K562 (cell line): ENCODE results near the gene MMEL1. TPM values are rescaled to one million over a fixed set of nuclear protein-coding genes. Genes with fewer than 3 reads are reported as not detected.

Experiments
- CCNT2 ChIP-seq: IDR thresholded peaks from 2 replicates; pipeline ENCODE4 v1.6.1; 2011; ENCODE audit warnings: borderline replicate concordance, low read depth, mild to moderate bottlenecking, moderate library complexity, mixed read lengths, low read length; ENCODE audit not compliant: insufficient read length; ENCODE audit errors: extremely low read depth
- CHD1 ChIP-seq: fragments of 200-600 bp; sonication (generic); IDR thresholded peaks from one replicate; pipeline ENCODE4 v1.6.1; 2012; ENCODE audit warnings: mild to moderate bottlenecking, moderate library complexity, low read length, inconsistent platforms
- NR3C1 ChIP-seq: sonication (generic); formaldehyde crosslinking; IDR thresholded peaks from 2 replicates; pipeline ENCODE4 v1.8.1; 2022; ENCODE audit warnings: missing genetic modification reagents
- SMAD4 ChIP-seq: fragments of 250-450 bp; sonication (Bioruptor Pico); conservative IDR thresholded peaks from 2 replicates; pipeline ENCODE4 v1.8.0; 2021; ENCODE audit warnings: inconsistent platforms, mild to moderate bottlenecking, moderate library complexity
- ZNF197 ChIP-seq: fragments of 200-800 bp; sonication (Bioruptor generic); IDR thresholded peaks from 2 replicates; pipeline ENCODE4 v1.6.1; 2016; ENCODE audit warnings: low read depth, missing genetic modification characterization, missing compliant biosample characterization
- polyA plus RNA-seq, 8 experiments: library from polyadenylated mRNA; depleted of rRNA in 4 of 8; stranded (reverse) in 5 of 8; unstranded in 3 of 8; fragments of >200 nt; fragmentation: Nextera tagmentation in 2 of 8; fragmentation: Illumina TruSeq in 1 of 8; extraction: Ambion mirVana in 2 of 8; extraction: Trizol in 1 of 8; gene quantifications; 2 replicates each; pipeline versions ENCODE4 v1.2.1 to v1.2.3, GENCODE V29; 2011 to 2014; ENCODE audit warnings: inconsistent platforms in 1 of 8, missing spikeins in 1 of 8
- total RNA-seq, 7 experiments: library from RNA; depleted of rRNA in 6 of 7; stranded (reverse); fragments of >200 nt in 6 of 7; fragmentation: Illumina TruSeq in 2 of 7; extraction: Trizol in 2 of 7; gene quantifications; 2 replicates each; pipeline versions ENCODE4 v1.2.1 to v1.2.3, GENCODE V29; 2011 to 2021; ENCODE audit warnings: low replicate concordance in 1 of 7
- TF ChIP-seq, protein P1 (sequence below), 2 experiments: fragments of 450-650 bp; formaldehyde crosslinking in 1 of 2; IDR thresholded peaks; 2 replicates each; pipeline versions ENCODE4 v1.4.0 to v1.6.1; 2014 to 2020; ENCODE audit warnings: mild to moderate bottlenecking in 2 of 2, borderline replicate concordance in 1 of 2, low read depth in 1 of 2
- TF ChIP-seq, protein P2 (sequence below), 2 experiments: fragments of 150-350 bp in 1 of 2; IDR thresholded peaks; 2 replicates each; pipeline ENCODE4 v1.6.1; 2012 to 2016; ENCODE audit warnings: low read depth in 2 of 2, low read length in 2 of 2, mild to moderate bottlenecking in 1 of 2, moderate library complexity in 1 of 2
- TF ChIP-seq, protein P3 (sequence below): IDR thresholded peaks from 2 replicates; pipeline ENCODE4 v1.6.1; 2014; ENCODE audit warnings: antibody characterized with exemption
- TF ChIP-seq, protein P4 (sequence below), 2 experiments: IDR thresholded peaks; 2 replicates each; pipeline ENCODE4 v1.6.1; 2011; ENCODE audit warnings: borderline replicate concordance in 1 of 2, control low read depth in 1 of 2, low read depth in 1 of 2, low read length in 1 of 2, mild to moderate bottlenecking in 1 of 2, mixed read lengths in 1 of 2, moderate library complexity in 1 of 2; ENCODE audit not compliant: insufficient read depth in 1 of 2, insufficient read length in 1 of 2, poor library complexity in 1 of 2, severe bottlenecking in 1 of 2; ENCODE audit errors: extremely low read depth in 1 of 2

The MMEL1 gene
- total and polyA plus RNA-seq, 9 of the 15 experiments (the other 6 are each of a cell fraction or from before 2014, with no cell fraction given) = not detected

DNA sequence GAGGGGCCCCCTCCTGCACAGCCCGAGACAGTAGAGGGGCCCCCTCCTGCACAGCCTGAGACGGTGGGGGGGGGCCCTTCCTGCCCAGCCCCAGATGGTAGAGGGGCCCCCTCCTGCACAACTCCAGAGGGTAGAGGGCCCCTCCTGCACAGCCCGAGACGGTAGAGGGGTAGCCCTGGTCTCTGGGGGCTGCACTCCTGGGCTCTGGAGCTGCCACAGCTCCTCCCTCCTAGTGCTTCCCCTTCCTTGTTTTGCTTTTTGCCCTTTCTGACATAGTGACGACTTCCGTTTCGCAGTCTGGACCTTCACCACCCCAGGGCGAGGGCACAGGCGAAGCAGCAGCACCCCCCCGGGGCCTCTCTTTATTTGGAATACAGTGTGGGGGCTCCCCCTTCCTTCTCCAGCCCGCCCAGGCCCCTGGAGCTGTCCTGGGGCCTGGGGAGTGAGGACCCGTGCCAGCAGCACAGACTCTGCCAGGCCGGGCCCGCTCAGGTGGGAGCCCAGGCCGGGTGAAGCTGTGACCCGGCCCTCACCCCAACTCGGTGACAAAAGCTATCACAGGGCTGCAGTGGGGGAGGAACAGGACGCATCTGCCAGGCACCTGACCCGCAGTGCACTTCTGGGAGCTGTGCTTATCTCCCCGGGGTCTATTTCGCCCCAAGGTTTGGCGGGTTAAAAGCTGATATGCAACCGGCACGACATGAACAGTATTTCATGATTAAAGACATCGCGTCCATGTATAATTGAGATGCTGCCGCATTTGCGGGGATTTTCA lies 47.3 kb downstream of the MMEL1 start (continued):
- TF ChIP-seq, protein P1, sequence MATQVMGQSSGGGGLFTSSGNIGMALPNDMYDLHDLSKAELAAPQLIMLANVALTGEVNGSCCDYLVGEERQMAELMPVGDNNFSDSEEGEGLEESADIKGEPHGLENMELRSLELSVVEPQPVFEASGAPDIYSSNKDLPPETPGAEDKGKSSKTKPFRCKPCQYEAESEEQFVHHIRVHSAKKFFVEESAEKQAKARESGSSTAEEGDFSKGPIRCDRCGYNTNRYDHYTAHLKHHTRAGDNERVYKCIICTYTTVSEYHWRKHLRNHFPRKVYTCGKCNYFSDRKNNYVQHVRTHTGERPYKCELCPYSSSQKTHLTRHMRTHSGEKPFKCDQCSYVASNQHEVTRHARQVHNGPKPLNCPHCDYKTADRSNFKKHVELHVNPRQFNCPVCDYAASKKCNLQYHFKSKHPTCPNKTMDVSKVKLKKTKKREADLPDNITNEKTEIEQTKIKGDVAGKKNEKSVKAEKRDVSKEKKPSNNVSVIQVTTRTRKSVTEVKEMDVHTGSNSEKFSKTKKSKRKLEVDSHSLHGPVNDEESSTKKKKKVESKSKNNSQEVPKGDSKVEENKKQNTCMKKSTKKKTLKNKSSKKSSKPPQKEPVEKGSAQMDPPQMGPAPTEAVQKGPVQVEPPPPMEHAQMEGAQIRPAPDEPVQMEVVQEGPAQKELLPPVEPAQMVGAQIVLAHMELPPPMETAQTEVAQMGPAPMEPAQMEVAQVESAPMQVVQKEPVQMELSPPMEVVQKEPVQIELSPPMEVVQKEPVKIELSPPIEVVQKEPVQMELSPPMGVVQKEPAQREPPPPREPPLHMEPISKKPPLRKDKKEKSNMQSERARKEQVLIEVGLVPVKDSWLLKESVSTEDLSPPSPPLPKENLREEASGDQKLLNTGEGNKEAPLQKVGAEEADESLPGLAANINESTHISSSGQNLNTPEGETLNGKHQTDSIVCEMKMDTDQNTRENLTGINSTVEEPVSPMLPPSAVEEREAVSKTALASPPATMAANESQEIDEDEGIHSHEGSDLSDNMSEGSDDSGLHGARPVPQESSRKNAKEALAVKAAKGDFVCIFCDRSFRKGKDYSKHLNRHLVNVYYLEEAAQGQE (IDR thresholded peaks at IDR 0.05; ENCODE audit: borderline replicate concordance) = peak; percentile 32
- TF ChIP-seq, protein P1 (CRISPR knock-in tag; IDR thresholded peaks at IDR 0.05; ENCODE audit: low read depth) = no peak; the same call in 1 of the 2 replicates
- TF ChIP-seq CHD1 (peak; percentile 56), NR3C1 (CRISPR knock-in tag) (no peak), CCNT2 (peak; percentile 42), ZNF197 (CRISPR knock-in tag) (no peak), SMAD4 (peak; percentile 88)
- TF ChIP-seq, protein P2, sequence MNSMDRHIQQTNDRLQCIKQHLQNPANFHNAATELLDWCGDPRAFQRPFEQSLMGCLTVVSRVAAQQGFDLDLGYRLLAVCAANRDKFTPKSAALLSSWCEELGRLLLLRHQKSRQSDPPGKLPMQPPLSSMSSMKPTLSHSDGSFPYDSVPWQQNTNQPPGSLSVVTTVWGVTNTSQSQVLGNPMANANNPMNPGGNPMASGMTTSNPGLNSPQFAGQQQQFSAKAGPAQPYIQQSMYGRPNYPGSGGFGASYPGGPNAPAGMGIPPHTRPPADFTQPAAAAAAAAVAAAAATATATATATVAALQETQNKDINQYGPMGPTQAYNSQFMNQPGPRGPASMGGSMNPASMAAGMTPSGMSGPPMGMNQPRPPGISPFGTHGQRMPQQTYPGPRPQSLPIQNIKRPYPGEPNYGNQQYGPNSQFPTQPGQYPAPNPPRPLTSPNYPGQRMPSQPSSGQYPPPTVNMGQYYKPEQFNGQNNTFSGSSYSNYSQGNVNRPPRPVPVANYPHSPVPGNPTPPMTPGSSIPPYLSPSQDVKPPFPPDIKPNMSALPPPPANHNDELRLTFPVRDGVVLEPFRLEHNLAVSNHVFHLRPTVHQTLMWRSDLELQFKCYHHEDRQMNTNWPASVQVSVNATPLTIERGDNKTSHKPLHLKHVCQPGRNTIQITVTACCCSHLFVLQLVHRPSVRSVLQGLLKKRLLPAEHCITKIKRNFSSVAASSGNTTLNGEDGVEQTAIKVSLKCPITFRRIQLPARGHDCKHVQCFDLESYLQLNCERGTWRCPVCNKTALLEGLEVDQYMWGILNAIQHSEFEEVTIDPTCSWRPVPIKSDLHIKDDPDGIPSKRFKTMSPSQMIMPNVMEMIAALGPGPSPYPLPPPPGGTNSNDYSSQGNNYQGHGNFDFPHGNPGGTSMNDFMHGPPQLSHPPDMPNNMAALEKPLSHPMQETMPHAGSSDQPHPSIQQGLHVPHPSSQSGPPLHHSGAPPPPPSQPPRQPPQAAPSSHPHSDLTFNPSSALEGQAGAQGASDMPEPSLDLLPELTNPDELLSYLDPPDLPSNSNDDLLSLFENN (IDR thresholded peaks at IDR 0.05; ENCODE audit: low read depth in 2 of 2, low read length in 2 of 2) = peak in 1 of 2 experiments; percentile 85; a peak in 2 of 4 replicates
- TF ChIP-seq, protein P3, sequence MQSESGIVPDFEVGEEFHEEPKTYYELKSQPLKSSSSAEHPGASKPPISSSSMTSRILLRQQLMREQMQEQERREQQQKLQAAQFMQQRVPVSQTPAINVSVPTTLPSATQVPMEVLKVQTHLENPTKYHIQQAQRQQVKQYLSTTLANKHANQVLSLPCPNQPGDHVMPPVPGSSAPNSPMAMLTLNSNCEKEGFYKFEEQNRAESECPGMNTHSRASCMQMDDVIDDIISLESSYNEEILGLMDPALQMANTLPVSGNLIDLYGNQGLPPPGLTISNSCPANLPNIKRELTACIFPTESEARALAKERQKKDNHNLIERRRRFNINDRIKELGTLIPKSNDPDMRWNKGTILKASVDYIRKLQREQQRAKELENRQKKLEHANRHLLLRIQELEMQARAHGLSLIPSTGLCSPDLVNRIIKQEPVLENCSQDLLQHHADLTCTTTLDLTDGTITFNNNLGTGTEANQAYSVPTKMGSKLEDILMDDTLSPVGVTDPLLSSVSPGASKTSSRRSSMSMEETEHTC = peak; percentile 96
- TF ChIP-seq, protein P4, sequence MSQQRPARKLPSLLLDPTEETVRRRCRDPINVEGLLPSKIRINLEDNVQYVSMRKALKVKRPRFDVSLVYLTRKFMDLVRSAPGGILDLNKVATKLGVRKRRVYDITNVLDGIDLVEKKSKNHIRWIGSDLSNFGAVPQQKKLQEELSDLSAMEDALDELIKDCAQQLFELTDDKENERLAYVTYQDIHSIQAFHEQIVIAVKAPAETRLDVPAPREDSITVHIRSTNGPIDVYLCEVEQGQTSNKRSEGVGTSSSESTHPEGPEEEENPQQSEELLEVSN (IDR thresholded peaks at IDR 0.05; ENCODE audit: borderline replicate concordance in 1 of 2, extremely low read depth in 1 of 2, insufficient read depth in 1 of 2, insufficient read length in 1 of 2, low read depth in 1 of 2, low read length in 1 of 2, poor library complexity in 1 of 2, severe bottlenecking in 1 of 2) = peak; percentile 45 to 77
